ENCODE data around the gene ARHGEF26. TPM values are rescaled to one million over a fixed set of nuclear protein-coding genes. Genes with fewer than 3 reads are reported as not detected.
A peak's percentile ranks its signal among the peaks of the same experiment; 100 is the strongest.

Gene ARHGEF26
- total RNA-seq, 2 experiments from 2014 or later, result 0.14 to 0.16 TPM

- no peak overlapping the region for H3K4me3 Mint-ChIP-seq
- H3K9me3 Mint-ChIP-seq (ENCODE audit: low read depth), result no peaks in the 10 kb centered on the region
- peaks cover under 1% of the 10 kb centered on the region for H3K36me3 Mint-ChIP-seq (ENCODE audit: low read depth)
- CTCF ChIA-PET, result interaction anchor here (2.2 kb wide), 1 partner anchor 11 kb away, joined by 15 read pairs; no protein-coding TSS in a partner anchor
- H3K27me3 Mint-ChIP-seq, result peaks cover 7% of the 10 kb centered on the region
- H3K4me1 Mint-ChIP-seq, result peaks cover 15% of the 10 kb centered on the region
- DNase-seq (no peak), ATAC-seq (no peak)
- POLR2A ChIA-PET, result no interaction called here
- intact Hi-C loops (cut with DNase I, micrococcal nuclease), result no loop called here
- H3K27ac Mint-ChIP-seq, result no peak overlapping the region
Observed at GRCh38 chr3:154241496-154241895, 120.3 kb downstream of the ARHGEF26 start.

GRCh38 chr3:154242766-154243165, 121.6 kb downstream of the ARHGEF26 start:
- H3K9me3 Mint-ChIP-seq (ENCODE audit: low read depth), result no peaks in the 10 kb centered on the region
- H3K27me3 Mint-ChIP-seq, result peaks cover 7% of the 10 kb centered on the region
- ChIA-PET POLR2A (no interaction called here), CTCF (interaction anchor here (0.6 to 2.4 kb wide), 2 partner anchors 13 to 543 kb away, joined by 3 to 6 read pairs; no protein-coding TSS in a partner anchor)
- H3K27ac Mint-ChIP-seq, result no peak overlapping the region
- H3K36me3 Mint-ChIP-seq (ENCODE audit: low read depth), result peaks cover 12% of the 10 kb centered on the region
- intact Hi-C loops (cut with DNase I, micrococcal nuclease), result no loop called here
- no peak for ATAC-seq
- no peak overlapping the region for H3K4me3 Mint-ChIP-seq
- H3K4me1 Mint-ChIP-seq, result peaks cover 8% of the 10 kb centered on the region
- no peak for DNase-seq

GRCh38 chr3:154243353-154243752, 122.2 kb downstream of the ARHGEF26 start:
- peaks cover 14% of the 10 kb centered on the region for H3K36me3 Mint-ChIP-seq (ENCODE audit: low read depth)
- no peak for DNase-seq
- H3K4me1 Mint-ChIP-seq, result peaks cover 3% of the 10 kb centered on the region
- peaks cover 7% of the 10 kb centered on the region for H3K27me3 Mint-ChIP-seq
- intact Hi-C loops (cut with DNase I, micrococcal nuclease), result no loop called here
- CTCF ChIA-PET, result interaction anchor here (0.6 to 2.4 kb wide), 3 partner anchors 10 to 544 kb away, joined by 3 to 6 read pairs (median 3); no protein-coding TSS in a partner anchor
- no peaks in the 10 kb centered on the region for H3K9me3 Mint-ChIP-seq (ENCODE audit: low read depth)
- peak overlapping the region; percentile 14 for H3K27ac Mint-ChIP-seq
- ATAC-seq, result no peak
- H3K4me3 Mint-ChIP-seq, result no peak overlapping the region
- POLR2A ChIA-PET, result no interaction called here

GRCh38 chr3:154244644-154245043, 123.5 kb downstream of the ARHGEF26 start:
- H3K4me3 Mint-ChIP-seq, result no peak overlapping the region
- H3K9me3 Mint-ChIP-seq (ENCODE audit: low read depth), result no peaks in the 10 kb centered on the region
- intact Hi-C loops (cut with DNase I, micrococcal nuclease), result no loop called here
- H3K4me1 Mint-ChIP-seq, result peaks cover 3% of the 10 kb centered on the region
- peaks cover under 1% of the 10 kb centered on the region for H3K27me3 Mint-ChIP-seq
- H3K27ac Mint-ChIP-seq, result no peak overlapping the region
- CTCF ChIA-PET, result interaction anchor here (0.8 to 2.4 kb wide), 2 partner anchors 9 to 11 kb away, joined by 3 to 6 read pairs; no protein-coding TSS in a partner anchor
- POLR2A ChIA-PET, result no interaction called here
- ATAC-seq (no peak), DNase-seq (no peak)
- H3K36me3 Mint-ChIP-seq (ENCODE audit: low read depth), result peaks cover 21% of the 10 kb centered on the region

GRCh38 chr3:154247806-154248415, 126.7 kb downstream of the ARHGEF26 start:
- ChIA-PET CTCF (interaction anchor here (0.7 kb wide), 1 partner anchor 349 kb away, joined by 3 read pairs; no protein-coding TSS in a partner anchor), POLR2A (no interaction called here)
- Mint-ChIP-seq H3K9me3 (ENCODE audit: low read depth) (no peaks in the 10 kb centered on the region), H3K4me3 (no peak overlapping the region), H3K27me3 (no peaks in the 10 kb centered on the region), H3K36me3 (ENCODE audit: low read depth) (peaks cover 40% of the 10 kb centered on the region), H3K27ac (no peak overlapping the region), H3K4me1 (peaks cover 3% of the 10 kb centered on the region)
- DNase-seq (no peak), ATAC-seq (no peak)
- intact Hi-C loops (cut with DNase I, micrococcal nuclease), result no loop called here

- Mint-ChIP-seq H3K27ac (no peak overlapping the region), H3K9me3 (ENCODE audit: low read depth) (no peaks in the 10 kb centered on the region), H3K27me3 (no peaks in the 10 kb centered on the region), H3K4me1 (no peaks in the 10 kb centered on the region), H3K4me3 (no peak overlapping the region), H3K36me3 (ENCODE audit: low read depth) (peaks cover 45% of the 10 kb centered on the region)
- POLR2A ChIA-PET, result no interaction called here
- DNase-seq (no peak), ATAC-seq (no peak)
- CTCF ChIA-PET, result no interaction called here
- intact Hi-C loops (cut with DNase I, micrococcal nuclease), result loop anchor here in 1 of 2 experiments (5.0 kb wide), 1 partner anchor 1223 kb away; no protein-coding TSS in a partner anchor
Observed at GRCh38 chr3:154250291-154250690, 129.1 kb downstream of the ARHGEF26 start.

- no peak for DNase-seq
- Mint-ChIP-seq H3K27ac (no peak overlapping the region), H3K4me1 (no peaks in the 10 kb centered on the region), H3K4me3 (no peak overlapping the region), H3K27me3 (no peaks in the 10 kb centered on the region), H3K9me3 (ENCODE audit: low read depth) (no peaks in the 10 kb centered on the region), H3K36me3 (ENCODE audit: low read depth) (peaks cover 44% of the 10 kb centered on the region)
- POLR2A ChIA-PET, result no interaction called here
- CTCF ChIA-PET, result interaction anchor here (1.2 kb wide), 1 partner anchor 15 kb away, joined by 3 read pairs; no protein-coding TSS in a partner anchor
- intact Hi-C loops (cut with DNase I, micrococcal nuclease), result loop anchor here (2.0 to 5.0 kb wide), 3 partner anchors 211 to 1224 kb away; no protein-coding TSS in a partner anchor
- ATAC-seq, result no peak
Observed at GRCh38 chr3:154251610-154252009, 130.4 kb downstream of the ARHGEF26 start.

- no peak overlapping the region for H3K27ac Mint-ChIP-seq
- ChIA-PET POLR2A (no interaction called here), CTCF (interaction anchor here (0.6 to 2.3 kb wide), 24 partner anchors 8 to 264 kb away, joined by 3 to 16 read pairs (median 3); partner anchors contain the start of gene ARHGEF26)
- H3K4me1 Mint-ChIP-seq, result no peaks in the 10 kb centered on the region
- no peak overlapping the region for H3K4me3 Mint-ChIP-seq
- H3K9me3 Mint-ChIP-seq (ENCODE audit: low read depth), result no peaks in the 10 kb centered on the region
- H3K36me3 Mint-ChIP-seq (ENCODE audit: low read depth), result peaks cover 44% of the 10 kb centered on the region
- ATAC-seq, result peak; percentile 82
- peak; percentile 86 for DNase-seq
- intact Hi-C loops (cut with DNase I, micrococcal nuclease), result loop anchor here (1.0 to 5.0 kb wide), 5 partner anchors 157 to 1226 kb away; no protein-coding TSS in a partner anchor
- no peaks in the 10 kb centered on the region for H3K27me3 Mint-ChIP-seq
Observed at GRCh38 chr3:154252759-154253638, 131.8 kb downstream of the ARHGEF26 start.

- POLR2A ChIA-PET, result no interaction called here
- intact Hi-C loops (cut with DNase I, micrococcal nuclease), result loop anchor here in 1 of 2 experiments (5.0 kb wide), 1 partner anchor 1227 kb away; no protein-coding TSS in a partner anchor
- CTCF ChIA-PET, result interaction anchor here (1.3 to 2.2 kb wide), 3 partner anchors 11 to 134 kb away, joined by 3 to 6 read pairs (median 4); partner anchors contain the start of gene ARHGEF26
Observed at GRCh38 chr3:154254527-154254926, 133.3 kb downstream of the ARHGEF26 start.

GRCh38 chr3:154273381-154273780, 152.2 kb downstream of the ARHGEF26 start:
- DNase-seq (no peak), ATAC-seq (no peak)
- intact Hi-C loops (cut with DNase I, micrococcal nuclease), result loop anchor here in 1 of 2 experiments (5.0 kb wide), 1 partner anchor 44 kb away; no protein-coding TSS in a partner anchor
- Mint-ChIP-seq H3K9me3 (ENCODE audit: low read depth) (peaks cover 3% of the 10 kb centered on the region), H3K27me3 (no peaks in the 10 kb centered on the region), H3K27ac (no peak overlapping the region), H3K36me3 (ENCODE audit: low read depth) (peaks cover 65% of the 10 kb centered on the region), H3K4me1 (no peaks in the 10 kb centered on the region), H3K4me3 (no peak overlapping the region)
- CTCF ChIA-PET, result no interaction called here
- POLR2A ChIA-PET, result no interaction called here

More at GRCh38 chr3:154254527-154254926, 133.3 kb downstream of the ARHGEF26 start:
- Mint-ChIP-seq H3K9me3 (ENCODE audit: low read depth) (no peaks in the 10 kb centered on the region), H3K27ac (no peak overlapping the region), H3K4me3 (no peak overlapping the region), H3K4me1 (no peaks in the 10 kb centered on the region), H3K27me3 (no peaks in the 10 kb centered on the region), H3K36me3 (ENCODE audit: low read depth) (peaks cover 51% of the 10 kb centered on the region)
- ATAC-seq (no peak), DNase-seq (no peak)

- DNase-seq (no peak), ATAC-seq (no peak)
- POLR2A ChIA-PET, result no interaction called here
- H3K9me3 Mint-ChIP-seq (ENCODE audit: low read depth), result no peaks in the 10 kb centered on the region
- intact Hi-C loops (cut with DNase I, micrococcal nuclease), result loop anchor here in 1 of 2 experiments (5.0 kb wide), 1 partner anchor 43 kb away; no protein-coding TSS in a partner anchor
- peaks cover 64% of the 10 kb centered on the region for H3K36me3 Mint-ChIP-seq (ENCODE audit: low read depth)
- H3K27ac Mint-ChIP-seq, result no peak overlapping the region
- CTCF ChIA-PET, result no interaction called here
- H3K4me3 Mint-ChIP-seq, result no peak overlapping the region
- no peaks in the 10 kb centered on the region for H3K4me1 Mint-ChIP-seq
- H3K27me3 Mint-ChIP-seq, result no peaks in the 10 kb centered on the region
Observed at GRCh38 chr3:154274348-154274747, 153.2 kb downstream of the ARHGEF26 start.
